RPMI8226 (cell line): ENCODE results near the gene SLC24A4.
A peak's percentile ranks its signal among the peaks of the same experiment; 100 is the strongest.

Source experiments
- DNase-seq: peaks from one replicate; pipeline ENCODE4 v3.0.0-alpha.2; 2015

SLC24A4 gene

GRCh38 chr14:92404938-92405337 is 82.0 kb downstream of the SLC24A4 start:
- no peak for DNase-seq

- DNase-seq, result no peak
Measured at GRCh38 chr14:92407410-92407809, 84.4 kb downstream of the SLC24A4 start.

GRCh38 chr14:92409043-92409442 is 86.1 kb downstream of the SLC24A4 start:
- no peak for DNase-seq

- no peak for DNase-seq
Measured at GRCh38 chr14:92411135-92411534, 88.2 kb downstream of the SLC24A4 start.

- DNase-seq, result no peak
Measured at GRCh38 chr14:92411941-92412340, 89.0 kb downstream of the SLC24A4 start.

GRCh38 chr14:92412912-92413311 is 89.9 kb downstream of the SLC24A4 start:
- no peak for DNase-seq

- no peak for DNase-seq
Measured at GRCh38 chr14:92413379-92413778, 90.4 kb downstream of the SLC24A4 start.

- DNase-seq, result no peak
Measured at GRCh38 chr14:92414690-92415445, 91.9 kb downstream of the SLC24A4 start.

- no peak for DNase-seq
Measured at GRCh38 chr14:92415969-92416368, 93.0 kb downstream of the SLC24A4 start.

GRCh38 chr14:92416544-92416943 is 93.6 kb downstream of the SLC24A4 start:
- no peak for DNase-seq

GRCh38 chr14:92417759-92418158 is 94.8 kb downstream of the SLC24A4 start:
- DNase-seq, result no peak

GRCh38 chr14:92421751-92422150 is 98.8 kb downstream of the SLC24A4 start:
- DNase-seq, result no peak

GRCh38 chr14:92425101-92425500 is 102.1 kb downstream of the SLC24A4 start:
- DNase-seq, result no peak

- DNase-seq, result no peak
Measured at GRCh38 chr14:92426237-92426636, 103.3 kb downstream of the SLC24A4 start.

- no peak for DNase-seq
Measured at GRCh38 chr14:92427096-92427495, 104.1 kb downstream of the SLC24A4 start.

- no peak for DNase-seq
Measured at GRCh38 chr14:92430686-92431085, 107.7 kb downstream of the SLC24A4 start.

GRCh38 chr14:92431199-92431725 is 108.3 kb downstream of the SLC24A4 start:
- DNase-seq, result no peak

- DNase-seq, result no peak
Measured at GRCh38 chr14:92433407-92433806, 110.4 kb downstream of the SLC24A4 start.

GRCh38 chr14:92435154-92435553 is 112.2 kb downstream of the SLC24A4 start:
- no peak for DNase-seq

- no peak for DNase-seq
Measured at GRCh38 chr14:92436115-92436776, 113.3 kb downstream of the SLC24A4 start.

GRCh38 chr14:92437309-92437708 is 114.3 kb downstream of the SLC24A4 start:
- DNase-seq, result no peak

- no peak for DNase-seq
Measured at GRCh38 chr14:92437729-92438285, 114.8 kb downstream of the SLC24A4 start.

GRCh38 chr14:92439537-92440344 is 116.8 kb downstream of the SLC24A4 start:
- peak; percentile 55 for DNase-seq
